GM21390 (cell line): Measurements from ENCODE around the gene GATA3.
A peak's percentile ranks its signal among the peaks of the same experiment; 100 is the strongest.

ENCODE experiments used
- ATAC-seq: cut with Tn5 transposase; IDR thresholded peaks from one replicate; pipeline ENCODE4 v1.9.1; 2021; ENCODE audit not compliant: unreplicated experiment

Gene GATA3

DNA sequence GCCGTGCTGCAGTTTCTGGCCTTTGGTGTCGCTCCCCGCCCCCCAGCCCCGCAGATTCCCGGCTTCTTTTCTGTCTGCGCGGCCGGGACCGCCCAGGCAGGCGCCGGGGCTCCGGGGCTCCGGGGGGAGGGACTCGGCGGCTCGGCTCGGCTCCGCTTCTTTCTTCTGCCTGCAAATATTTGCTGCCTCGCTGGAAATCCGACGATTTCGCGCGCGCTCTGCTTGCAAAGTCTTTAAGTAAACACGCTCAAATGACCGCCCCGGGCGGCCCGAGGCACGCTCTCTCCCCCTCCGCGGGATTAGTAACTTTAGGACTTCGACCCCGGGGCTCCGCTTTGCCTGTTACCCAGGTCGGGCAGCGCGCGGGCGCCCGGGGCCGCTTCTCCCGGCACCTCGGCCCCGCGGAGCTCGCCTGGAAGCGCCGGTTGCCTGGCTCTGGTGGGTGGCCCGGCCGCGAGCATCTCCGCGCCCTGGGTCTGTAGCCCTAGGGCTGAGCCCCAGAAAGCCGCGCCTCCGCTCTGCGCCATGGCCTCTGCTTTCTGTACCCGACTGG, 3.9 kb upstream of the GATA3 start:
- ATAC-seq, result no peak

DNA sequence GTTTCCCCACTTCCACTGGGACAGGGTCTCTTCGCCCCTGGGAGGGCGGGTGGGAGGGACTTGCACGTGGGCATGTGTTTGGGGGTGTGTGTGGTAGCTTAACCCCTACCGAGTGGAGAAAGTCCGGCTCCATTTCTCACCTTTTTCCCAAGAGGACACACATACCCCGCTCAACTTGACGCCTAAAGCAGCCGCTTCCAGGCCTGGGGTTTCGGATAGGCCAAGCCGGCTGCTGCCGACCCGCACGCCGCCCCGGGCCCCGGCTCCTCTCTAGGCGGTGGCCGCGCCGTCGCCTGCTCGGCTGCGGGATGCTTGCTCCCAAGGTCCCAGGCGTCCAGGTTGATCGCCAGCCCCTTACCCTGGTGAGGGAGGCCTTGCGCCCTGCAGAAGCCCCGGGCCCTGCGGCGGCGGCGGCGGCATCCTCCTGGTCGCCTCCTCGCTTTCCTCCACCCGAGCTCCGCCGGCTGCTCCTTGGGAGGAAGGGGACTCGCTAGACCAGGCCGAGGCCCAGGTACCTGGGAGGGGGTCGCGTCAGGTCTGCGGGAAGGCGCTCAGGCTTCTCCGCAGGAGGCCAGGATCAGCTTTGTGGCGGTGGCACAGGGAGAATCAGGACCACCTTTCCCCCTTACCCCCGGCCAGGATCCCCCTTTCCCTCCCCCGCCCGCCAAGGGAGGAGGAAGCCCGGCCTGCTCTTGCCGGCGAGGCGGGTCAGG, 3.2 kb upstream of the GATA3 start:
- ATAC-seq, result no peak

DNA sequence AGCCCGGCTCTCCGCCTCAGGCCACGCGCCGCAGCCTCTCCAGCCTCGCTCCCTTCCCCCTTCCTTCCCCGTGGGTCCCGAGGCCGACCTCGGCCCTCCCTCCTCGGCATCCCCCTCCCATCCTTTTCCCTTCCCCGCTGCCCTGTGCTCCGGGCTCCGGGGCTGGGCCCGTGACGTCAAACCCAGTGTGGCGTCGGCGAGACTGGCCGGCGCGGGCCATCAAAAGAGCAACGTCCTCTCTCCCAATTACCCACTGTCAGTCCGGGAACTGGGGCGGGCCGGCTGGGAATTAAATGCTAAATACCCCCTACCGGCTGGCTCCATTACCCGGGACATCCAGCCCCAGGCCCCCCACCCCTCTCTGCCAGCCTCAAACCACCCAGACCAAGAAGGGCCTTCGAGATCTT, 2.6 kb upstream of the GATA3 start:
- ATAC-seq, result no peak

DNA sequence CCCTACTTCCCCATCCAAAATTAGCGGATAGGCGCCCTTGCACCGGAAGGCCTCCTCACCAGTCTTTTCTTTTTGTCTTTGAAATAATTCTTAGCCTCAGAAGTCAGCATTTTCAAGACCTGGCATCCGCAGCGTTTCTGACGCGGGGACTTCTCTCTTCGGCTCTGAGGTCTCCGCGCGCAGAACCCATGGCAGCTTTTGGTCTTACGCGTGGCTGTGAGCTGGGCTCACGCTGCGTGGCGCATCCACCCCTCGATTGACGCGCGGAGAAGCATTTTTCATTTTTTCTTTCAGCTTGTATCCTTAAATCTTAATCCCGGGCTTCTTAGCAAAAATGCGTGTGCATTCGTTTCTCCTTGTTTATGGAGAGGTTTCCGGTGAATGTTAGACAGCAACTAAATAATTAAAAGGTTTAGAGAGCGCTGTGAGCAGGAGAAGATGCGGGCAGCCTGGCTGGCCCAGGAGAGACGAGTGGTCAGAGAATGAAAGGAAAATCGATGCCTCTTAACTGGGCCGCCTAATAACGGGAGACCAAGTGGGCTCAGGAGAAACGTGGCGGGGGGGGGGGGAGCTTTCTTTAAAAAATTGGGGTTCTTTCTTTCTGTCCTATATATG, 2.0 kb upstream of the GATA3 start:
- no peak for ATAC-seq

DNA sequence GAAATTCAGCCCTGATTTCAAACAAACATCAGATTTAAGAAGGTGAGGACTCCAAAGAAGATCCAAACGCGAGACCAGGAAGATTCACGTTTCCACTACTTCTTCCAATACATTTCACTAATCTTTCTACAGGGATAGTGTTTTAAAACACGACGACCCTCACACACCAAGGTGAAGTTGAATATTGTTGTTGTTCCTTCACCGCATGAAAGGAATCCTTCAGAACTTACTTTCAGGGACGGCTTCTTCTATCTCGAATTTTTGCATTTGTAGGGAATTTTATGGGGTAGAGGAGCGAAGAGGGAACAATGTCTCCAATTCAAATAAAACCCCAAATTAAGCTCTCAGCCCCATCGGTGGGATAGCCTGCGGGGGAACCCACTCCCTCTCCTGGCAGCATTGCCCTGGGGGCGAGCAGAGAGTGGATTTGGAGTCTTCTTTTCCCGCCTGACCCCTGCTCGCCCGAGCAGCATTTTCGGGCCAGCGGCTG, 1.5 kb upstream of the GATA3 start:
- no peak for ATAC-seq

DNA sequence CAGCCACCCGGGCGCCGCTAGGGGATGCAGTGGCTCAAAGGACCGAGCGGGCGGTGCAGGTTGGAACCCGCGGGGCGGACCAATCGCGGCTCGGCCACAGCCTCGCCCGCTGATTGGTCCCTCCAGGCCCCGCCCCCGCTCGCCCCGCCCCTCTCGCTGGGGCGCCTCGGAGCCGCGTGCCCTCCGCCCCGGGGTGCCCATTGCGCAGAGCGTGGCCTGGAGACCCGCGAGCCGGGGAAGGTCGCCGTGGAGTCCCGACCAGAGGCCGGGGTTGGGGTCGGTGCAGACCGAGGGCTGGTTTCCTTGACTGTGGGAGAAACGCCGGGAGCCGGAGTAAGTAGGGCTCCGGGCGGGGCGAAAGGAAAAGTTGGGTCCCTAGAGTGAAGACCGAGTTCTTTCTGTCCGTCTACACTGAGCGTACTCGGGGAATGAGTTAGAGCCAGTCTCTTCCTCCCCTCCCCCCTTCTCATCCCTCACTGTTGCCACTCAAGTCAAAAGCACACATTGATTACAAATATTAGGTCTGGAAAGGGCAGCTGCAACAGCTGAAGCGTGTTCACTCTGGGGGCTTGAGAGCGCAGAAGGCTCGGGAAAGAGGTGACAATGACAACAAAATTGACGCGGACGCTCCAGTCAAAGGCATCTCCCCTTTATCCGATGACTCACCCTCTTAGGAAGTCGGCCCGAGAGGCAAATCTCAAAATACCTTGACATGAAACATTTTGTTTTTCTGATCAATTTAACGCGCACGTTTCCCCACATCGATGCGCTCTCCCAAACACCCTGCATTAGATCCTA, 843 bp upstream of the GATA3 start:
- ATAC-seq, result peak; percentile 70

DNA sequence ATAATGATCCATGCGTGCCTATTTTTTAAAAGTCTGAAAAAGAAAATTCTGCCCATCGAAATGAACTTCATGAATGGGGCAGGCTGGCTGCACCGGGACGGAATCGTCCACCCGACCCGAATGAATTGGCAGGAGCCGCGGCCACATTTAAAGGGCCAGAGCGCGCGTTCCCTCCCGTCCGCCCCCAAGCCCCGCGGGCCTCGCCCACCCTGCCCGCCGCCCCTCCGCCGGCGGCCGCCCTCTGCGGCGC, 319 bp upstream of the GATA3 start:
- ATAC-seq, result peak; percentile 6

DNA sequence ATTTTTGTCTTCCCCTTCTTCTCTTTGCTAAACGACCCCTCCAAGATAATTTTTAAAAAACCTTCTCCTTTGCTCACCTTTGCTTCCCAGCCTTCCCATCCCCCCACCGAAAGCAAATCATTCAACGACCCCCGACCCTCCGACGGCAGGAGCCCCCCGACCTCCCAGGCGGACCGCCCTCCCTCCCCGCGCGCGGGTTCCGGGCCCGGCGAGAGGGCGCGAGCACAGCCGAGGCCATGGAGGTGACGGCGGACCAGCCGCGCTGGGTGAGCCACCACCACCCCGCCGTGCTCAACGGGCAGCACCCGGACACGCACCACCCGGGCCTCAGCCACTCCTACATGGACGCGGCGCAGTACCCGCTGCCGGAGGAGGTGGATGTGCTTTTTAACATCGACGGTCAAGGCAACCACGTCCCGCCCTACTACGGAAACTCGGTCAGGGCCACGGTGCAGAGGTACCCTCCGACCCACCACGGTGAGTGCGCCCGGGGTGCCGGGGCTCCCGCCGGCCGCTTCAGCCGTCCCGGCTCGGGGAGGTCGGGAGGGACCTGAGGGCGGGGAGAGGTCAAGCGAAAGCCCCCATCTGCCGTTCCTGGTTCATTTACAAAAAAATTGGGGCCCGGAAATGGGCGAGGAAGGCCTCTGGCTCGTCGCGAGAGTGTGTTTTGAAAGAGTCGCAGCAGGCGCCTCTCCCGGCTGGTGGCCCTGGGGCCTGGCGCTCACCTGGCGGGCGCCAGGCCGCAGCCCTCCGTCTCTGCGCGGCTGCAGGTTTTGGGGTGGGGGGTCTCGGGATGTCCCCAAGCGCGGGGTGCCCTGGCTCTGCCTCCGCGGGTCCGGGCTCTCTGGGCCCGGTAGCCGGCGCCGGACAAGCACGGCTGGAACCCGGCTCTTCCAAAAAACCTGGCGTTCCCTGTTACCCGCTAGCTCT, 1.2 kb downstream of the GATA3 start:
- ATAC-seq, result no peak

DNA sequence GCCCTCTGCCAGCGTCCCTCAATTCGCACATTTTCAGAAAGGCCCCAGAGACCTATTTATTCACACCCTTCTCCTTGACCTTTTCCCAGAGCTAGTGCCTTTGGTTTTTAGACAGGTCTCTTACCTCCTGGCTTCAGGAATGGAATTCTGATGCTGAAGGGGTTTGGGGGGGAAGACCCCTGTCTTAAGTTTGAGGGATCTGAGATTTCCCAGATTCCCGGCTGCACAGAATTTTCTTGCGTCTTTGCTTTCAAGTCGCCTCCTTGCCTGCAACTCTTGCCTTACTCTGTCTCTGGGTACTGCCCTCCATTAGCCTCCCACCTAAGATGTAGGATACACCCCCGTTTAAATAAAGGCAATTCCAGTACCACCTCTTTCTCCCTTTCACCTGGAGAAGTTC, 1.9 kb downstream of the GATA3 start:
- ATAC-seq, result no peak

DNA sequence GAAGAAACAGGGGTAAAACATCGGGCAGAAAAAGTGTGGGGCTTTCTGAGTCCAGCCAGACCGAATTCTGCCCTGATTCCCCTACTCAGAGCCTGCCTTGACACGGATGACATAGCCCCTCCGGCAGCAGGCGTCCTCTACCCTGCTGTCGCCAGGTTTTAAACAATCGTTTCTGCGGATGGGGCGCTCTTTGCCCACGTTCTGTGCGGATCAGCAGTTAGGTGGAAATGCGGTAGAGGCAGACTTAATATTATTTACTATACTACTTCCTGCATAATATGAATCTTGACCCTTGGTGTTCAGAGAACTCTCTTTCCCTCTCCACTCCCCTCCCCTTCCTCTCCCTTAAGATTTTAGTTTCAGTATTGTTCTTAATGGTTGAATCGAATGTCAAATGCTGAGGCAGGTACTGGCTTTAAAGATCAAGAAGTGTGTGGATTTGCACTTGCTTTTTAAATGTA, 2.4 kb downstream of the GATA3 start:
- peak; percentile 28 for ATAC-seq

DNA sequence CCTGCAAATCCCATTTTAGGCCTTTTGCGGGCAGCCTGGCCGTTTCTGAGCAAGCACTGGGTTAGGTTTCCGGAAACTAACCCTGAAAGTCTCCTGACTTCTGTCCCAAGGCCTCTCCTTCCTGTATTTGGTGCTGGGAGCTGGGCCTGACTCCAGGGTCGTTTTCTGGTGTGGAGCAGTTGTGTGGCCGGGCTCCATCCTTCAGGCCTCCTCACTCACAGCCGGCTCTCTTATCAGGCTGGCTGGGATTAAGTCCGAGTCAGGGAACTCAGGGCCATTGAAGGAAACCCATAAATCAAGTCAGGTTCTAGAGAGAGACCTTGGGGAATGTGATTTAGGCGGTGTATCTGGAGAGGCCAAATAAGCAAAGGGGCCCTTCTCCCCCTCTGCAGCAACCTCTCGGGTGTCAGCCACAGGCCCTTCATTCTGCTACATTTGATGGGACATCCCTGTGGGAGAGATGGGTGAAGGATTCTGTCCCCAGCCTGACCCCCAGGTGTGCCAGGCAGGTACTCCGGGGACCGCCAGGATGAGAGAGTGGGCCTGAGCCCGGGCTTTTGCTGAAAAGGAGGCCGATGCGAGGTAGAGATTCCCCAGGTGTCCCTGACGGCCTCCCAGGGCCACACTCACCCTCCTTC, 3.3 kb downstream of the GATA3 start:
- no peak for ATAC-seq

DNA sequence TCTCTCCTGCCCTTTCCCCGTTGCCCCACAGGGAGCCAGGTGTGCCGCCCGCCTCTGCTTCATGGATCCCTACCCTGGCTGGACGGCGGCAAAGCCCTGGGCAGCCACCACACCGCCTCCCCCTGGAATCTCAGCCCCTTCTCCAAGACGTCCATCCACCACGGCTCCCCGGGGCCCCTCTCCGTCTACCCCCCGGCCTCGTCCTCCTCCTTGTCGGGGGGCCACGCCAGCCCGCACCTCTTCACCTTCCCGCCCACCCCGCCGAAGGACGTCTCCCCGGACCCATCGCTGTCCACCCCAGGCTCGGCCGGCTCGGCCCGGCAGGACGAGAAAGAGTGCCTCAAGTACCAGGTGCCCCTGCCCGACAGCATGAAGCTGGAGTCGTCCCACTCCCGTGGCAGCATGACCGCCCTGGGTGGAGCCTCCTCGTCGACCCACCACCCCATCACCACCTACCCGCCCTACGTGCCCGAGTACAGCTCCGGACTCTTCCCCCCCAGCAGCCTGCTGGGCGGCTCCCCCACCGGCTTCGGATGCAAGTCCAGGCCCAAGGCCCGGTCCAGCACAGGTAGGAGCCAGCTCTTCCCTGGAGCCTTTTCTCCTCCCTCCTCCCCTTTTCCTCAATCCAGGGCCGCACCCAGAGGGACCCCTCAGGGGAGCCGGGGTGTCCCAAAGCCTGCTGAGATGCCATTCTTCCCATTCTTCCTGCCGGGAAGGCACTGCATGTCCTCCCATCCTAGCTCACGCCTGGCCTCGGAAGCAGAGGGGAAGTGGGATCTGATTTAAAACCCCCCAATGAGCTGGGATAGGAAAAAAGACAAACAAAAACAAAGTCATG, 4.0 kb downstream of the GATA3 start:
- no peak for ATAC-seq

DNA sequence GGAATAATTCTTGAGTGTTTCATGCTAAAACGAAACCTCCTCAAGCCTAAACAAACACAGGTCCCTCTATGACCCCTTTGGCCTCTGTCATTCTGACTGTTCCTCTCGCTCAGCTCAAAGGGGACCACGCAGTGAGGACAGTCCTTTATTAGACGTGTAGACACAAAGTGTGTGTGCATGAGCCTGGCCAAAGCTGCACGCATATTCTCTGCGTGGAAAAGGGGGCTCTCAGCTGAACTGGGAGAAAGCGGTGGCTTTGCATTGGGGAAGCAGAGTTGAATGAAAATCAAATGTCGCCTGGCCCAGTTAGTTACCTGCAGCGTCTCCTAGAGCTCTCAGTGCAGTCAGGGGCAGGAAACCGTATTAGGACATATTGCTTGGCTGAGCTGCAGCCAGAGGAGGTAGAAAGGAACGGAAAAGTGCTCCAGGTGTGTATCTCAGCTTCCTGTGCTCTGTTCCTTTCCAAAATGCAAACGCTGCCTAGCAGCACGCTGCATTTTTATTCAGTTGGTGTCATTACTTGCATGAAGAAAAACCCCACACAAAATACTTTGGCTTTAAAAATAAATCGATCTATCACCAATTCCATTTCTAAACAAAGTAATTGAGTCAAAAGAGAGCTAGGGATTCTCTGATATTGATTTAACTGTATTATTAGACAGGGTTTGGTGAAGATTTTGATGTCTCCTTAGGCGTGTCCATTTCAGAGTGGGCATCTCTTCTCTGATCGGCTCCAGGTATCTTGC, 4.9 kb downstream of the GATA3 start:
- ATAC-seq, result no peak

DNA sequence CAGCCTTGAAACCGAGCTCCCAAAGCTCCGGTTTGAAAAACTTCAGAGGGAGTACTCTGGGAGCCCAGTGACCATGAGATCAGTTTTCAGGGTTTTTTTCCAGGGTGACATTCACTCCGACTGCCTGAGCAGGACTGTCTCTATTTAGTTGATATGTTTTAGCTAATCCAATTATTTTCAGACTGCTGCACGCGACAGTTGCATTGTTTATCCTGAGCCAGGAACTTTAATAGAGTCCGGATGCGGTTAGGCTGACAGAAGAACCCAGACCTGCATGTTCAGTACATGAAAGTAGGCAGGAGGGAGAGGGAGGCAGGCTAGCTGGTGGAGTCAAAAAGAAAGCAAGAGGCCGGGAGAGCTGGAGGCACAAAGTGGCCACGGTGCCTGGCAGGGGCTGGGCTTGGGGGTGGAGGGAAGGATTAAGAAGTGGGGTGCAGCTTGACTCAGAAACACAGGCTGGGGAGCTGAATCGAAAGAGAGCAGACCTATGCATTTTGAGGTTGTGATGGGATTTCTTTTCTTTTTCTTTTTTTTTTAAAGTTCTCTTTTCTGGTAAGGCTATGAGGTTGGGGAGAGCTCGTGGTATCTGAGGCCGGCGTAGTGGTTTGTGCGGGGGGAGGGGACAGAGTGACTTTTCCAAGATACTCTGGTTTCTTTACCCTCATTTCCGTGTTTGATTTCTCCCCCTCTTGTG, 5.7 kb downstream of the GATA3 start:
- peak; percentile 43 for ATAC-seq

DNA sequence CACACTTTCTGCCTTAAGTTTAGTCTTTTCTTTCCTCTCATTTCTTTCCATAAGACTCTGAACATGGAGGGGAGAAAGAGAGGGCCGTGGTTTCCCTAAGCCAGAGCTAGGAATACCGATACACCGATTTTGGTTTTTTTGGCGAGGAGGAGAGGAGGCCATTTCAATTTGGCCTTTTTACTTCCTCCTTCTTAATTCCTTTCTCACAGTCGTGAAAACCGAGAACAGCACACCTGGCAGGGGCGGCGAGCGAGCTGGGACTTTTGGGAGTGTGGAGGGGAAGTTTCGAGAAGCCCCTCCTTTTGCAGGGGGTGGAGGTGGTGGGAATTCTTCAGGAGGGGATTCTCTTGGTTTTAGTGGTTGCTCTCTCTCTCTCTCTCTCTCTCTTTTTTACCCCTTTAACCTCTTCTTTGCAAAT, 6.2 kb downstream of the GATA3 start:
- ATAC-seq, result no peak

DNA sequence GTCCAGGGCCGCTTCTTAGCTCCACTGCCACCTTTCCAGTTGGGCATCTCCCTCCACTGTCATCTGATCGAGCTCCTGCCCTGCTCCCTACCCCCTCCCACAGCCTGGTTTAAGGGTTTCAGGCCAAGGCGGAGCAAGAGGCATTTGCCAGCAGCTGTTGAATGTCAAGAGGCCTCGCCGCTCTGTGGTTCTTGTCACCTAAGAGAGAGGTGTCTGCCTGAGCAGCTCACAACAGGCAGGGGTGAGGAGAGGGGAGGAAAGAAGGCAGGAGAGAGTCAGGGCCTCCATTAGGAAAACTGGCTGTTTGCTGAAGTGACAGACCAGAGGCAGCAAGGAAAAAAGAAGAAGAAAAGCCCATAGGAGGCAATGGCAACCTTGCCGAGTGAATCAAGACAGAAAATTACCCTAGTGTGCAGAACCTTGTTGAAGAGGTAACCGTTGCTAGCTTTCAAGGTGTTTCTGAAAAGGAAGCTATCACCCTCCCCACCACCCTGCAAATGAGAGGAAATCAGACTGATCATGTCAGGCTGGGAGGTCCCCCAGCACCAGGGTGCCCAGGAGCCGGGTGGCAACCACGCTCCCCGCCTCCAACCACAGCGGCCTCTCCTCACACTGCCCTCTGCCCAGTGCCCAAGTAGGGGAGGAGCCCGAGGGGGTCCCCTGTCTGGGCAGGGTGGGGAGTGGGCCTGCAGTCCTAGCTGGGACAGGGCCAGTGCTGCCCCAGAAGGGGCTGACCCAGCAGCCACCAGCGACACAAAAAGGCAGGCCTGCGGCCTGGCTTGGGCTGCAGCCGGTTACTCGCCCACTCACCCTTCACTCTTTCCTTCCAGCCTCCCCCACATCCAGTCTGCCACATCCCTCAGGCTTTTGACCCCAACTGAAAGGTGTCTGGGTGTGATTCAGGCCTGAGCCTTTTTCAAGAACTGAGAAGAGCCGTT, 7.1 kb downstream of the GATA3 start:
- ATAC-seq, result no peak
